Lung (tissue), 12 donors: ENCODE measurements around the gene LCN15. TPM values are rescaled to one million over a fixed set of nuclear protein-coding genes. Genes with fewer than 3 reads are reported as not detected.
"Not testable (repeated sequence)": the region's sequence is repeated elsewhere in the genome, so short reads cannot be mapped to it uniquely, and the experiment has no call there.

Source experiments
- ATAC-seq: fragments of 200-7000 bp; cut with Tn5 transposase; one replicate; pipeline ENCODE4 v1.9.1; 2020; ENCODE audit warnings: moderate number of reproducible peaks; ENCODE audit not compliant: insufficient read depth, low FRiP score
- DNase-seq, 3 donors: peaks; one replicate each; pipeline ENCODE4 v3.0.0-alpha.2; 2013 to 2017
- H3K27ac ChIP-seq, 2 donors: one replicate each; pipeline ENCODE4 v1.5.1; 2013; ENCODE audit warnings: mild to moderate bottlenecking in 2 of 2, moderate library complexity in 2 of 2, control low read depth in 1 of 2, inconsistent platforms in 1 of 2, low read depth in 1 of 2, low read length in 1 of 2
- H3K27me3 ChIP-seq, 3 donors: one replicate each; pipeline ENCODE4 v1.5.1; 2013; ENCODE audit warnings: low read length in 2 of 3; ENCODE audit not compliant: control insufficient read depth in 3 of 3, insufficient read depth in 3 of 3
- H3K36me3 ChIP-seq, 4 donors: one replicate each; pipeline ENCODE4 v1.5.1; 2013; ENCODE audit warnings: low read length in 4 of 4, mild to moderate bottlenecking in 1 of 4, moderate library complexity in 1 of 4; ENCODE audit not compliant: control insufficient read depth in 4 of 4, insufficient read depth in 4 of 4
- H3K4me1 ChIP-seq, 5 donors: one replicate each; pipeline ENCODE4 v1.5.1; 2013; ENCODE audit warnings: low read length in 5 of 5, mild to moderate bottlenecking in 2 of 5, moderate library complexity in 1 of 5; ENCODE audit not compliant: control insufficient read depth in 5 of 5, insufficient read depth in 5 of 5
- H3K4me3 ChIP-seq: one replicate; pipeline ENCODE4 v1.5.1; 2013; ENCODE audit warnings: mild to moderate bottlenecking, control low read depth, moderate library complexity
- H3K9ac ChIP-seq, 2 donors: one replicate each; pipeline ENCODE4 v1.5.1; 2013; ENCODE audit warnings: low read length in 2 of 2, control low read depth in 1 of 2; ENCODE audit not compliant: insufficient read depth in 1 of 2
- H3K9me3 ChIP-seq, 4 donors: one replicate each; pipeline ENCODE4 v1.5.1; 2013; ENCODE audit warnings: low read length in 3 of 4, mild to moderate bottlenecking in 1 of 4, moderate library complexity in 1 of 4; ENCODE audit not compliant: control insufficient read depth in 4 of 4, insufficient read depth in 3 of 4
- CTCF ChIP-seq: IDR thresholded peaks from 2 replicates; pipeline ENCODE4 v1.5.1; 2012; ENCODE audit warnings: mild to moderate bottlenecking; ENCODE audit errors: control extremely low read depth, extremely low read depth
- WGBS, 2 donors: extraction: QIAGEN DNeasy Blood & Tissue Kit; methylation state at CpG; one replicate each; pipeline ENCODE4 v1.1.7; 2013; 5-methylcytosine and 5-hydroxymethylcytosine counted together
- polyA plus RNA-seq, 2 donors: library from polyadenylated mRNA; stranded (reverse); fragments of 200-250 nt; gene quantifications; one replicate each; pipeline ENCODE4 v1.2.1, GENCODE V29; 2013
- total RNA-seq, 2 donors: library from RNA; depleted of rRNA in 1 of 2; stranded (reverse); fragments of >200 nt in 1 of 2; gene quantifications; one replicate each; pipeline ENCODE4 v1.2.1, GENCODE V29; 2014 to 2021
- donor health status: control.
- donor health status: control.
- donor health status: Bipolar disorder and iron deficiency.
- donor health status: healthy.
- donor health status: DM: yes; HTN: yes; CAD: no.

The LCN15 gene
- total and polyA plus RNA-seq, 4 donors, result 0.16 TPM; not detected in 3

- peak overlapping the region; percentile 16 for H3K4me3 ChIP-seq
- ATAC-seq, result no peak
- H3K9ac ChIP-seq, result peak overlapping the region in 1 of 2 donors; percentile 11
- peaks cover 0 to 23% (median 8%) of the 10 kb centered on the region in 5 donors for H3K4me1 ChIP-seq
- TF ChIP-seq CTCF, result no peak
- no peaks in the 10 kb centered on the region for H3K27me3 ChIP-seq
- no peaks in the 10 kb centered on the region for H3K9me3 ChIP-seq
- H3K36me3 ChIP-seq, result no peaks in the 10 kb centered on the region
- DNase-seq, result no peak
- 3 to 7% methylated on average over 51 to 56 of the region's 56 CpGs for WGBS, 2 donors
- peak overlapping the region; percentile 51 to 55 for H3K27ac ChIP-seq
Observed at GRCh38 chr9:136712690-136713544, 51.4 kb downstream of the LCN15 start.

DNA sequence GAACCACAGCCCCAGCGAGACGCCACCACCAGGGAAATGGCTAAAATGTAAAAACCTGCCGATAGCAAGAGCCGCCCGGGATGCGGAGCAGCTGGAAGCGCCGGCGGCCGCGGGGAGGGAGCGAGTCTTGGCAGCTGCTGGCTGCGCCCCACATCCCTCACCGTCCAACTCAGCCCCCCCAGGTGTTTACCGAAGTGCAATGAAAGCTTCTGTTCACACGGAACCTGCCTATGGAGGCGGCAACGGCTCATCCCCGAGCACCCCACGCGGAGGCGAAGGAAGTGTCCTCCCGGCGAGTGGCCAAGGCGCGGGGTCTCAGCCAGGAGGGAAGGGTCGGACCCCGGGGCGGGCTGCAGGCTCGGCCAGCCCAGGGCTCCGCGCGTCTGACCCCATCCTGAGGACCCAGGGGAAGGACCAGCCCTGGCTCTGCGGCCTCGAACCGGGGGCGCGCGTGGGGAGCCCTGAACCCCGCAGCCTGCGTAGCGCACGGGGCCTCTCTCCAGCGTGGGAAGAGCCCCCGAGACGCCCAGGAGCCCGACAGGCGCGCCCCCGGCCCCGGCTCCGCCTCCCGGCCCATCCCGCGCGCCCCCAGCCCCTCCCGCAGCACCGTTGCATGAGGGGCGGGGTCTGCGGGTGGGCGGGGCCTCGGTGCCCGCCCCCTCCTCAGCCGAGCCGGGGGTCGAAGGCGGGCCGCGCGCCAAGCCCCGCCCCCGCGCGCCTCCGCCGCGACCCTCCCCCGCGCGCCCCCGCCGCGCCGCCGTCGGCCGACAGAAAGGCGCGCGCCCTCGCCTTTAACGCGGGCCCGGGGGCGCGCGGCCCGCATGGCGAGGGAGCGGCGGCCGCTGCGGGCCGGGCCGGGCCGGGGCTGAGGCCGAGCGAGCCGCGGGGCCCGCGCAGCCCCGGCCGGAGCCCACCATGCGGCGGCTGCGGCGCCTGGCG, 52.3 kb downstream of the LCN15 start, which contains the start of gene DIPK1B:
Gene DIPK1B (plus strand): TSS at position 822 of the 939 bp plus-strand sequence. CDS start 94 bp downstream, at position 916.
- Histone ChIP-seq H3K9me3 (no peaks in the 10 kb centered on the region), H3K27ac (peak within 1 kb of the TSS; percentile 51 to 55), H3K27me3 (no peaks in the 10 kb centered on the region), H3K9ac (peak within 1 kb of the TSS in 1 of 2 donors; percentile 11), H3K4me3 (peak within 1 kb of the TSS; percentile 16), H3K36me3 (no peaks in the 10 kb centered on the region), H3K4me1 (peaks cover 0 to 23% (median 8%) of the 10 kb centered on the region in 5 donors)
- no peak for TF ChIP-seq CTCF
- ATAC-seq, result no peak
- peak; percentile 76 to 84 (median 78) for DNase-seq
- WGBS, 2 donors, result 0 to 2% methylated on average over 48 to 119 of the region's 119 CpGs

GRCh38 chr9:136711219-136711648, 53.1 kb downstream of the LCN15 start:
- H3K4me1 ChIP-seq, result peaks cover 0 to 23% (median 8%) of the 10 kb centered on the region in 5 donors
- not testable (repeated sequence) for ATAC-seq, H3K4me3 ChIP-seq, H3K27ac ChIP-seq, DNase-seq, H3K36me3 ChIP-seq, H3K9ac ChIP-seq, H3K27me3 ChIP-seq, H3K9me3 ChIP-seq
- WGBS, 2 donors, result 42 to 60% methylated on average over 4 of the region's 4 CpGs
